Vagina (tissue), 2 donors: ENCODE data around the gene FGR. TPM values are rescaled to one million over a fixed set of nuclear protein-coding genes. Genes with fewer than 3 reads are reported as not detected.

Experiments
- DNase-seq, 2 donors: peaks; one replicate each; pipeline ENCODE4 v3.0.0-alpha.2; 2017; ENCODE audit errors: extremely low spot score in 2 of 2
- H3K27ac ChIP-seq: fragments of 200-600 bp; sonication (generic); one replicate; pipeline ENCODE4 v1.5.1; 2019
- H3K27me3 ChIP-seq: fragments of 200-600 bp; sonication (generic); one replicate; pipeline ENCODE4 v1.5.1; 2019
- H3K36me3 ChIP-seq, 2 donors: fragments of 200-600 bp; sonication (generic); one replicate each; pipeline ENCODE4 v1.5.1; 2017 to 2019
- H3K4me1 ChIP-seq: fragments of 200-600 bp; sonication (generic); one replicate; pipeline ENCODE4 v1.5.1; 2019
- H3K4me3 ChIP-seq, 2 donors: fragments of 200-600 bp; sonication (generic); 1 replicate in 1 of 2; 2 replicates in 1 of 2; pipeline ENCODE4 v1.5.1; 2016 to 2019
- H3K9me3 ChIP-seq: fragments of 200-600 bp; sonication (generic); one replicate; pipeline ENCODE4 v1.5.1; 2019
- CTCF ChIP-seq, 3 experiments: fragments of 450-650 bp in 2 of 3; fragments of 200-600 bp in 1 of 3; sonication (generic) in 1 of 3; IDR thresholded peaks; one replicate each; pipeline ENCODE4 v1.5.1; 2017 to 2019; ENCODE audit warnings: antibody characterized with exemption in 3 of 3, mild to moderate bottlenecking in 2 of 3, moderate library complexity in 2 of 3
- POLR2A ChIP-seq, 2 donors: fragments of 450-650 bp; IDR thresholded peaks; one replicate each; pipeline ENCODE4 v1.6.1; 2017; ENCODE audit warnings: antibody characterized with exemption in 2 of 2, mild to moderate bottlenecking in 2 of 2, moderate library complexity in 2 of 2
- POLR2AphosphoS5 ChIP-seq, 2 donors: sonication (generic); formaldehyde crosslinking; IDR thresholded peaks; one replicate each; pipeline ENCODE4 v1.9.0; 2017; ENCODE audit warnings: antibody characterized with exemption in 2 of 2, mild to moderate bottlenecking in 2 of 2, low read depth in 1 of 2; ENCODE audit not compliant: insufficient read depth in 1 of 2
- intact Hi-C: fragments of 100-400 bp; cut with DNase I; formaldehyde crosslinking; loops from one replicate; pipeline ENCODE4 v1.15.1; 2023
- total RNA-seq: library from RNA; depleted of rRNA; stranded (reverse); fragments of >200 nt; gene quantifications from one replicate; pipeline ENCODE4 v1.2.3, GENCODE V29; 2016

Gene FGR
- total RNA-seq, 1 donor from 2014 or later: 18.4 TPM

- Histone ChIP-seq H3K9me3 (no peaks in the 10 kb centered on the region), H3K27ac (peak overlapping the region; percentile 67), H3K27me3 (no peaks in the 10 kb centered on the region), H3K4me1 (peaks cover 37% of the 10 kb centered on the region), H3K4me3 (peak overlapping the region; percentile 38 to 39), H3K36me3 (no peaks in the 10 kb centered on the region)
- intact Hi-C loops: loop anchor here (10.0 kb wide), 2 partner anchors 274 to 364 kb away; partner anchors contain the start of gene GPR3
- TF ChIP-seq POLR2AphosphoS5 (IDR thresholded peaks at IDR 0.05; ENCODE audit: insufficient read depth in 1 of 2, low read depth in 1 of 2) (peak; percentile 19 to 69), CTCF (IDR thresholded peaks at IDR 0.05) (peak; percentile 66 to 82 (median 79)), POLR2A (IDR thresholded peaks at IDR 0.05) (no peak)
- DNase-seq: no peak
Measured at GRCh38 chr1:27668808-27669723, 34.1 kb upstream of the FGR start.

- H3K27me3 ChIP-seq: no peaks in the 10 kb centered on the region
- no peaks in the 10 kb centered on the region for H3K36me3 ChIP-seq
- intact Hi-C loops: loop anchor here (10.0 kb wide), 2 partner anchors 273 to 363 kb away; partner anchors contain the start of gene GPR3
- no peak for DNase-seq
- TF ChIP-seq CTCF (IDR thresholded peaks at IDR 0.05): no peak
- TF ChIP-seq POLR2A (IDR thresholded peaks at IDR 0.05): no peak
- no peak for TF ChIP-seq POLR2AphosphoS5 (IDR thresholded peaks at IDR 0.05; ENCODE audit: insufficient read depth in 1 of 2, low read depth in 1 of 2)
- peaks cover 37% of the 10 kb centered on the region for H3K4me1 ChIP-seq
- H3K27ac ChIP-seq: no peak overlapping the region
- H3K4me3 ChIP-seq: no peak overlapping the region
- no peaks in the 10 kb centered on the region for H3K9me3 ChIP-seq
Measured at GRCh38 chr1:27668121-27668807, 33.3 kb upstream of the FGR start.

DNA sequence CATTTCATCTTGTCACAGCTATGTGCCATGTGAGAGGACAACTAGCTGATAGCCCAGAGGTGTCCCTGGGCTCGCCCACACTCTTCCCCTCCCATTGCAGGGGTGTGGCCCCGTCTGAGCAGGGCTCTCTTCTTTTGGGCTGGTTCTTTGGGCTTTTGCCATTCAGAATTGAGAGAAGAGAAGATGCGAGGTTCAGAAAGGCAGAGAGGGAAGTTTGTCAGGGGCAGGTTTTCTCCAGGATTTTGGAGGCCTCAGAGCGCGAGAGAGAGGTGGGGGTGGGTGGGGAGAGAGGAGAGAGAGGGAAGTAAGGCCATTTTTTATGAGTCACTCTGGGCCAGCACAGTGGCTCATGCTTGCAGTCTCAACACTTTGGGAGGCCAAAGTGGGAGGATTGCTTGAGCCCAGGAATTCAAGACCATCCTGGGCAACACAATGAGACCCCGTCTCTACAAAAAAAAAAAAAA, 31.8 kb upstream of the FGR start:
- H3K27ac ChIP-seq: no peak overlapping the region
- H3K4me3 ChIP-seq: no peak overlapping the region
- H3K36me3 ChIP-seq: no peaks in the 10 kb centered on the region
- peaks cover 26% of the 10 kb centered on the region for H3K4me1 ChIP-seq
- no peak for DNase-seq
- no peaks in the 10 kb centered on the region for H3K9me3 ChIP-seq
- no peaks in the 10 kb centered on the region for H3K27me3 ChIP-seq
- TF ChIP-seq POLR2A (IDR thresholded peaks at IDR 0.05) (no peak), CTCF (IDR thresholded peaks at IDR 0.05) (no peak), POLR2AphosphoS5 (IDR thresholded peaks at IDR 0.05; ENCODE audit: insufficient read depth in 1 of 2, low read depth in 1 of 2) (no peak)
- intact Hi-C loops: loop anchor here (10.0 kb wide), 2 partner anchors 272 to 362 kb away; partner anchors contain the start of gene GPR3

GRCh38 chr1:27666294-27666693, 31.3 kb upstream of the FGR start:
- Histone ChIP-seq H3K4me1 (peaks cover 21% of the 10 kb centered on the region), H3K9me3 (no peaks in the 10 kb centered on the region), H3K36me3 (no peaks in the 10 kb centered on the region), H3K27me3 (no peaks in the 10 kb centered on the region), H3K27ac (no peak overlapping the region), H3K4me3 (no peak overlapping the region)
- TF ChIP-seq CTCF (IDR thresholded peaks at IDR 0.05) (no peak), POLR2AphosphoS5 (IDR thresholded peaks at IDR 0.05; ENCODE audit: insufficient read depth in 1 of 2, low read depth in 1 of 2) (no peak)
- intact Hi-C loops: loop anchor here (10.0 kb wide), 2 partner anchors 271 to 361 kb away; partner anchors contain the start of gene GPR3
- no peak for DNase-seq
